GM23338 (cell line): ENCODE results near the gene DAAM1. TPM values are rescaled to one million over a fixed set of nuclear protein-coding genes. Genes with fewer than 3 reads are reported as not detected.

ENCODE experiments used
- ATAC-seq: fragments of 200-7000 bp; cut with Tn5 transposase; 3 replicates; pipeline ENCODE4 v1.9.1; 2020
- DNase-seq: peaks from one replicate; pipeline ENCODE4 v3.0.0-alpha.2; 2015; ENCODE audit warnings: low spot score
- H2AFZ ChIP-seq: fragments of 200-600 bp; sonication (generic); 2 replicates; pipeline ENCODE4 v1.8.0; 2016; ENCODE audit warnings: antibody characterized with exemption, mild to moderate bottlenecking, moderate library complexity
- H3F3A ChIP-seq: fragments of 200-600 bp; sonication (generic); replicated peaks from 2 replicates; pipeline ENCODE4 v1.8.0; 2017; ENCODE audit warnings: antibody characterized with exemption, mixed run types, low read depth
- H3K27ac ChIP-seq: fragments of 200-600 bp; sonication (generic); 2 replicates; pipeline ENCODE4 v1.6.1; 2016; ENCODE audit warnings: low read depth
- H3K27me3 ChIP-seq: fragments of 200-600 bp; sonication (generic); 2 replicates; pipeline ENCODE4 v1.8.0; 2016; ENCODE audit warnings: mild to moderate bottlenecking, mixed run types, moderate library complexity; ENCODE audit not compliant: insufficient read depth
- H3K36me3 ChIP-seq: fragments of 200-600 bp; sonication (generic); 2 replicates; pipeline ENCODE4 v1.8.0; 2016; ENCODE audit warnings: mild to moderate bottlenecking; ENCODE audit not compliant: insufficient read depth
- H3K4me1 ChIP-seq: fragments of 200-600 bp; sonication (generic); 2 replicates; pipeline ENCODE4 v1.8.0; 2016; ENCODE audit warnings: mild to moderate bottlenecking, moderate library complexity; ENCODE audit not compliant: insufficient read depth
- H3K4me2 ChIP-seq: fragments of 200-600 bp; sonication (generic); 2 replicates; pipeline ENCODE4 v1.7.1; 2017; ENCODE audit warnings: mixed run types
- H3K4me3 ChIP-seq: fragments of 200-600 bp; sonication (generic); 2 replicates; pipeline ENCODE4 v1.6.1; 2016; ENCODE audit warnings: mixed run types
- H3K79me2 ChIP-seq: fragments of 200-600 bp; sonication (generic); replicated peaks from 2 replicates; pipeline ENCODE4 v1.8.0; 2017; ENCODE audit warnings: mild to moderate bottlenecking; ENCODE audit not compliant: insufficient read depth
- H3K9me2 ChIP-seq: fragments of 200-600 bp; sonication (generic); 2 replicates; pipeline ENCODE4 v1.8.0; 2017; ENCODE audit not compliant: insufficient read depth
- H4K20me1 ChIP-seq: fragments of 200-600 bp; sonication (generic); replicated peaks from 2 replicates; pipeline ENCODE4 v1.8.0; 2017; ENCODE audit warnings: mild to moderate bottlenecking; ENCODE audit not compliant: insufficient read depth
- H3K27ac Mint-ChIP-seq: 2 replicates; pipeline ENCODE4 v1.8.0; 2020; ENCODE audit warnings: inconsistent platforms, mild to moderate bottlenecking, moderate library complexity, mixed read lengths
- H3K27me3 Mint-ChIP-seq: 3 replicates; pipeline ENCODE4 v1.8.0; 2022; ENCODE audit warnings: low read depth, mild to moderate bottlenecking, moderate library complexity, mixed read lengths, inconsistent platforms; ENCODE audit not compliant: insufficient read depth, poor library complexity
- H3K36me3 Mint-ChIP-seq: 3 replicates; pipeline ENCODE4 v1.8.0; 2021; ENCODE audit warnings: low read depth, mild to moderate bottlenecking, inconsistent platforms, moderate library complexity, mixed read lengths
- H3K4me1 Mint-ChIP-seq: 3 replicates; pipeline ENCODE4 v1.8.0; 2020; ENCODE audit warnings: mild to moderate bottlenecking, inconsistent platforms, mixed read lengths
- H3K4me3 Mint-ChIP-seq: 3 replicates; pipeline ENCODE4 v1.8.0; 2021; ENCODE audit warnings: moderate library complexity, mild to moderate bottlenecking, inconsistent platforms, mixed read lengths
- H3K9me3 Mint-ChIP-seq: 3 replicates; pipeline ENCODE4 v1.8.0; 2020; ENCODE audit warnings: moderate library complexity, mild to moderate bottlenecking, inconsistent platforms, mixed read lengths
- CREB1 ChIP-seq: fragments of 250-450 bp; sonication (Bioruptor Pico); IDR thresholded peaks from 2 replicates; pipeline ENCODE4 v1.5.0; 2020; ENCODE audit warnings: low read depth, mild to moderate bottlenecking, moderate library complexity
- EZH2 ChIP-seq: fragments of 200-600 bp; sonication (generic); IDR thresholded peaks from one replicate; pipeline ENCODE4 v1.8.0; 2017; ENCODE audit warnings: antibody characterized with exemption, mild to moderate bottlenecking, low read depth; ENCODE audit not compliant: unreplicated experiment
- EZH2phosphoT487 ChIP-seq: fragments of 200-600 bp; sonication (generic); IDR thresholded peaks from one replicate; pipeline ENCODE4 v1.8.1; 2018; ENCODE audit warnings: antibody characterized with exemption; ENCODE audit not compliant: unreplicated experiment
- JUNB ChIP-seq: IDR thresholded peaks from one replicate; pipeline ENCODE4 v1.6.1; 2016; ENCODE audit warnings: antibody characterized with exemption; ENCODE audit not compliant: unreplicated experiment
- NANOG ChIP-seq: IDR thresholded peaks from 2 replicates; pipeline ENCODE4 v1.6.1; 2016; ENCODE audit warnings: antibody characterized with exemption, borderline replicate concordance
- POLR2AphosphoS5 ChIP-seq: IDR thresholded peaks from 2 replicates; pipeline ENCODE4 v1.6.1; 2016; ENCODE audit warnings: antibody characterized with exemption, low read depth
- STAT1 ChIP-seq: IDR thresholded peaks from one replicate; pipeline ENCODE4 v1.6.1; 2016; ENCODE audit warnings: antibody characterized with exemption; ENCODE audit not compliant: unreplicated experiment
- ZNF114 ChIP-seq: fragments of 250-450 bp; sonication (Bioruptor Pico); IDR thresholded peaks from 2 replicates; pipeline ENCODE4 v1.5.0; 2020; ENCODE audit warnings: mild to moderate bottlenecking, moderate library complexity
- ZNF331 ChIP-seq: fragments of 250-450 bp; sonication (Bioruptor Pico); IDR thresholded peaks from 2 replicates; pipeline ENCODE4 v1.5.0; 2020; ENCODE audit warnings: low read depth, mild to moderate bottlenecking, moderate library complexity
- polyA plus RNA-seq: library from polyadenylated mRNA; unstranded; fragments of >200 nt; fragmentation: Nextera tagmentation; extraction: Ambion mirVana; gene quantifications from 2 replicates; pipeline ENCODE4 v1.2.1, GENCODE V29; 2016
- total RNA-seq: library from RNA; depleted of rRNA; stranded (reverse); fragments of >200 nt; shearing (Covaris generic); gene quantifications from 2 replicates; pipeline ENCODE4 v1.2.3, GENCODE V29; 2014
- TF ChIP-seq, protein P1 (sequence below): IDR thresholded peaks from 2 replicates; pipeline ENCODE4 v1.6.1; 2016; ENCODE audit warnings: antibody characterized with exemption
- TF ChIP-seq, protein P2 (sequence below): IDR thresholded peaks from one replicate; pipeline ENCODE4 v1.6.1; 2018; ENCODE audit warnings: antibody characterized with exemption; ENCODE audit not compliant: unreplicated experiment

Gene DAAM1
- total and polyA plus RNA-seq, 2 experiments from 2014 or later: 36.3 to 42.1 TPM

DNA sequence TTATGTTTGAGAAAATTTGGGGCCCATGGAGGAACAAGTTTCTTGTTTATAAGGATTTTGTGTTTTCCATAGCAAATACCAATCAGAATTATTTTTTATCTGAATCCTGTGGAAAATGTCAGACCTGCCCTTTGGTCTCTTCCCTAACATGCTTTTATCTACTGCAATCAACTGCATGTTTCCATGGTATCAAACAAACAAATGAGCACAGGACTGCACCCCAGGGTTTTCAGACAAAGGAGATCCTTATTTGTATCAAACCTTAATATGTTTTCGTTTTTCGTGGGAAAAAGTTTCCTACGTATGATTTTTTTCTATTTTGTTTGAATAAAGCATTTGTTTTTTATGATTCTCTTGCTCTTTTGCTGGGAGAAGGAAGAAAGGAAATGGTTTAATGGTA, 185.6 kb downstream of the DAAM1 start (continued):
- TF ChIP-seq EZH2 (no peak), ZNF114 (CRISPR knock-in tag) (no peak), ZNF331 (CRISPR knock-in tag) (no peak), CREB1 (CRISPR knock-in tag) (no peak)
- TF ChIP-seq, protein P1, sequence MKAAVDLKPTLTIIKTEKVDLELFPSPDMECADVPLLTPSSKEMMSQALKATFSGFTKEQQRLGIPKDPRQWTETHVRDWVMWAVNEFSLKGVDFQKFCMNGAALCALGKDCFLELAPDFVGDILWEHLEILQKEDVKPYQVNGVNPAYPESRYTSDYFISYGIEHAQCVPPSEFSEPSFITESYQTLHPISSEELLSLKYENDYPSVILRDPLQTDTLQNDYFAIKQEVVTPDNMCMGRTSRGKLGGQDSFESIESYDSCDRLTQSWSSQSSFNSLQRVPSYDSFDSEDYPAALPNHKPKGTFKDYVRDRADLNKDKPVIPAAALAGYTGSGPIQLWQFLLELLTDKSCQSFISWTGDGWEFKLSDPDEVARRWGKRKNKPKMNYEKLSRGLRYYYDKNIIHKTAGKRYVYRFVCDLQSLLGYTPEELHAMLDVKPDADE: no peak
- TF ChIP-seq, protein P2, sequence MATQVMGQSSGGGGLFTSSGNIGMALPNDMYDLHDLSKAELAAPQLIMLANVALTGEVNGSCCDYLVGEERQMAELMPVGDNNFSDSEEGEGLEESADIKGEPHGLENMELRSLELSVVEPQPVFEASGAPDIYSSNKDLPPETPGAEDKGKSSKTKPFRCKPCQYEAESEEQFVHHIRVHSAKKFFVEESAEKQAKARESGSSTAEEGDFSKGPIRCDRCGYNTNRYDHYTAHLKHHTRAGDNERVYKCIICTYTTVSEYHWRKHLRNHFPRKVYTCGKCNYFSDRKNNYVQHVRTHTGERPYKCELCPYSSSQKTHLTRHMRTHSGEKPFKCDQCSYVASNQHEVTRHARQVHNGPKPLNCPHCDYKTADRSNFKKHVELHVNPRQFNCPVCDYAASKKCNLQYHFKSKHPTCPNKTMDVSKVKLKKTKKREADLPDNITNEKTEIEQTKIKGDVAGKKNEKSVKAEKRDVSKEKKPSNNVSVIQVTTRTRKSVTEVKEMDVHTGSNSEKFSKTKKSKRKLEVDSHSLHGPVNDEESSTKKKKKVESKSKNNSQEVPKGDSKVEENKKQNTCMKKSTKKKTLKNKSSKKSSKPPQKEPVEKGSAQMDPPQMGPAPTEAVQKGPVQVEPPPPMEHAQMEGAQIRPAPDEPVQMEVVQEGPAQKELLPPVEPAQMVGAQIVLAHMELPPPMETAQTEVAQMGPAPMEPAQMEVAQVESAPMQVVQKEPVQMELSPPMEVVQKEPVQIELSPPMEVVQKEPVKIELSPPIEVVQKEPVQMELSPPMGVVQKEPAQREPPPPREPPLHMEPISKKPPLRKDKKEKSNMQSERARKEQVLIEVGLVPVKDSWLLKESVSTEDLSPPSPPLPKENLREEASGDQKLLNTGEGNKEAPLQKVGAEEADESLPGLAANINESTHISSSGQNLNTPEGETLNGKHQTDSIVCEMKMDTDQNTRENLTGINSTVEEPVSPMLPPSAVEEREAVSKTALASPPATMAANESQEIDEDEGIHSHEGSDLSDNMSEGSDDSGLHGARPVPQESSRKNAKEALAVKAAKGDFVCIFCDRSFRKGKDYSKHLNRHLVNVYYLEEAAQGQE: no peak

DNA sequence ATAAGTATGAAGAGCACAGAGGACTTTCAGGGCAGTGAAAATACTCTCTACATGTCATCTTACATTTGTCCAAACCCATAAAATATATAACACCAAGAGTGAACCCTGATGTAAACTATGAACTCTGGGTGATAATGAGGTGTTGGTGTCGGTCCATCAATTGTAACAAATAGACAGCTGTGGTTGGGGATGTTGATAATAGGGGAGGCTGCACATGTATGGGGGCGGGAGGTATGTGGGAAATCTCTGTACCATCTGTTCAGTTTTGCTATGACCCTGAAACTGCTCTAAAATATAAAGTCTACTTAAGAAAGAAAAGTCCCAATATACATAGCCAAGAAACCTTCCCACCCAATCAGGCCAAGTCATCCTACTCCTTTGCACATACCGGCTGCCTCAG, 188.2 kb downstream of the DAAM1 start:
- Histone ChIP-seq H3K79me2 (no peaks in the 10 kb centered on the region), H2AFZ (no peak overlapping the region), H3K9me2 (no peaks in the 10 kb centered on the region), H3K36me3 (no peaks in the 10 kb centered on the region), H4K20me1 (no peaks in the 10 kb centered on the region), H3K4me1 (no peaks in the 10 kb centered on the region), H3K27me3 (no peaks in the 10 kb centered on the region), H3F3A (no peaks in the 10 kb centered on the region), H3K27ac (no peak overlapping the region), H3K4me2 (no peak overlapping the region), H3K4me3 (no peak overlapping the region)
- H3K4me3 Mint-ChIP-seq: no peak overlapping the region
- H3K36me3 Mint-ChIP-seq: no peaks in the 10 kb centered on the region
- 0 out of 3 replicates have a peak, but pooled peaks cover 2% of the 10 kb centered on the region for H3K4me1 Mint-ChIP-seq
- no peak for ATAC-seq
- H3K27me3 Mint-ChIP-seq: no peaks in the 10 kb centered on the region
- DNase-seq: no peak
- no peak overlapping the region for H3K27ac Mint-ChIP-seq
- H3K9me3 Mint-ChIP-seq: no peaks in the 10 kb centered on the region
- TF ChIP-seq, protein P1: no peak
- TF ChIP-seq ZNF114 (CRISPR knock-in tag): no peak
- no peak for TF ChIP-seq EZH2phosphoT487
- no peak for TF ChIP-seq JUNB
- TF ChIP-seq POLR2AphosphoS5: no peak
- TF ChIP-seq, protein P2: no peak
- TF ChIP-seq CREB1 (CRISPR knock-in tag): no peak
- no peak for TF ChIP-seq STAT1
- TF ChIP-seq NANOG: no peak
- no peak for TF ChIP-seq EZH2
